Iris pigment epithelial cell (primary cell): ENCODE data around the gene IL2RA.
A peak's percentile ranks its signal among the peaks of the same experiment; 100 is the strongest.
"Not testable (repeated sequence)": the region's sequence is repeated elsewhere in the genome, so short reads cannot be mapped to it uniquely, and the experiment has no call there.

Experiments used
- DNase-seq: peaks from one replicate; pipeline ENCODE4 v3.0.0-alpha.2; 2011; ENCODE audit warnings: low read depth

The IL2RA gene

GRCh38 chr10:6082496-6083395 lies 20.6 kb upstream of the IL2RA start:
- no peak for DNase-seq

GRCh38 chr10:6080417-6080973 lies 18.3 kb upstream of the IL2RA start:
- DNase-seq, result no peak

GRCh38 chr10:6079044-6079443 lies 16.9 kb upstream of the IL2RA start:
- no peak for DNase-seq

GRCh38 chr10:6077071-6077675 lies 15.0 kb upstream of the IL2RA start:
- DNase-seq, result no peak

GRCh38 chr10:6074489-6075301 lies 12.5 kb upstream of the IL2RA start:
- peak; percentile 73 for DNase-seq

GRCh38 chr10:6072215-6072934 lies 10.2 kb upstream of the IL2RA start:
- DNase-seq, result peak; percentile 24

- no peak for DNase-seq
These were observed 9.3 kb upstream of the IL2RA start for GRCh38 chr10:6071181-6072175.

GRCh38 chr10:6070660-6071059 lies 8.5 kb upstream of the IL2RA start:
- peak; percentile 13 for DNase-seq

GRCh38 chr10:6069081-6069931 lies 7.1 kb upstream of the IL2RA start:
- no peak for DNase-seq

GRCh38 chr10:6068422-6068821 lies 6.3 kb upstream of the IL2RA start:
- no peak for DNase-seq

- no peak for DNase-seq
These were observed 5.8 kb upstream of the IL2RA start for GRCh38 chr10:6068006-6068405.

GRCh38 chr10:6067457-6067856 lies 5.3 kb upstream of the IL2RA start:
- no peak for DNase-seq

- peak; percentile 69 for DNase-seq
These were observed 3.7 kb upstream of the IL2RA start for GRCh38 chr10:6065835-6066234.

- peak; percentile 10 for DNase-seq
These were observed 3.2 kb upstream of the IL2RA start for GRCh38 chr10:6065406-6065805.

- DNase-seq, result not testable (repeated sequence)
These were observed 2.6 kb upstream of the IL2RA start for GRCh38 chr10:6064726-6065125.

GRCh38 chr10:6064119-6064518 lies 2.0 kb upstream of the IL2RA start:
- no peak for DNase-seq

- DNase-seq, result no peak
These were observed 1.1 kb downstream of the IL2RA start for GRCh38 chr10:6061056-6061455.

- no peak for DNase-seq
These were observed 2.7 kb downstream of the IL2RA start for GRCh38 chr10:6059506-6059905.

GRCh38 chr10:6058682-6059475 lies 3.3 kb downstream of the IL2RA start:
- DNase-seq, result no peak
